Measurements from ENCODE around the gene S100A7A. TPM values are rescaled to one million over a fixed set of nuclear protein-coding genes. Genes with fewer than 3 reads are reported as not detected.

S100A7A gene
- total and polyA plus RNA-seq, 2 donors (not counting 3 experiments of a cell fraction or from before 2014, with no cell fraction given): not detected

GRCh38 chr1:153397051-153397923, 19.0 kb upstream of the S100A7A start:
- no peak overlapping the region for H3K4me2 ChIP-seq (ENCODE audit: insufficient read depth, low read length)
- CTCF ChIA-PET: no interaction called here
- DNase-seq (ENCODE audit: low read depth, low spot score) (no peak), FAIRE-seq (no peak)
- no peaks in the 10 kb centered on the region for H3K9me1 ChIP-seq (replicated peaks; ENCODE audit: control insufficient read depth, extremely low read depth, insufficient read depth, low read length)
- H3K79me2 ChIP-seq (ENCODE audit: control insufficient read depth, insufficient read depth, low read length): no peaks in the 10 kb centered on the region
- no peak for TF ChIP-seq JUN (IDR thresholded peaks at IDR 0.05; ENCODE audit: borderline replicate concordance, insufficient read depth, insufficient read length, low read depth)
- no peak for TF ChIP-seq MAX (IDR thresholded peaks at IDR 0.05; ENCODE audit: insufficient read depth, insufficient read length)
- TF ChIP-seq POLR2AphosphoS5 (IDR thresholded peaks at IDR 0.05; ENCODE audit: insufficient read depth, low read depth, low read length): no peak
- no peak for TF ChIP-seq MYC (IDR thresholded peaks at IDR 0.05; ENCODE audit: low read depth, low read length)
- no peak for TF ChIP-seq EZH2 (IDR thresholded peaks at IDR 0.05; ENCODE audit: borderline replicate concordance, low read depth, low read length, severe bottlenecking)
- TF ChIP-seq POLR2A (IDR thresholded peaks at IDR 0.05; ENCODE audit: low read depth, low read length): no peak
- no peak for TF ChIP-seq FOS (IDR thresholded peaks at IDR 0.05; ENCODE audit: borderline replicate concordance, insufficient read depth, low read length)
- TF ChIP-seq CTCF (IDR thresholded peaks at IDR 0.05; ENCODE audit: extremely low read depth in 1 of 2, insufficient read depth in 1 of 2, low read depth in 1 of 2, low read length in 2 of 2): no peak
- no peak for TF ChIP-seq GATA2 (IDR thresholded peaks at IDR 0.05; ENCODE audit: insufficient read depth, insufficient read length, low read depth, low read length)
- H2AFZ ChIP-seq (ENCODE audit: low read depth, low read length): no peak overlapping the region
- no peaks in the 10 kb centered on the region for H3K9me3 ChIP-seq (replicated peaks; ENCODE audit: control insufficient read depth, insufficient read depth, low read length)
- H3K9ac ChIP-seq (replicated peaks; ENCODE audit: extremely low read depth, insufficient read depth, low read length): no peak overlapping the region
- H3K27ac ChIP-seq (ENCODE audit: insufficient read depth, low read depth, low read length): no peak overlapping the region
- intact Hi-C loops (cut with micrococcal nuclease) (no loop called here), dilution Hi-C loops (cut with MboI; ENCODE audit: extremely low pct_ligation_motif_present, low sequenced_read_pairs) (no loop called here)
- H3K36me3 ChIP-seq (ENCODE audit: control insufficient read depth in 2 of 2, extremely low read depth in 1 of 2, insufficient read depth in 2 of 2, low read length in 2 of 2): no peaks in the 10 kb centered on the region
- POLR2A ChIA-PET: no interaction called here
- H3K4me1 ChIP-seq (ENCODE audit: control insufficient read depth, extremely low read depth, insufficient read depth, low read length): no peaks in the 10 kb centered on the region
- peaks cover 0 to 2% of the 10 kb centered on the region in 2 experiments for H3K27me3 ChIP-seq (ENCODE audit: control insufficient read depth in 2 of 2, insufficient read depth in 2 of 2, low read length in 2 of 2)
- no peak overlapping the region for H3K4me3 ChIP-seq (replicated peaks in 1 of 3; ENCODE audit: insufficient read depth in 1 of 3, low read depth in 1 of 3, low read length in 3 of 3)
- H4K20me1 ChIP-seq (replicated peaks; ENCODE audit: control insufficient read depth, extremely low read depth, insufficient read depth, low read length): no peaks in the 10 kb centered on the region
- no TSS peak for BruUV-seq (replicated peaks)

Data from endothelial cell of umbilical vein (primary cell).